ENCODE data around the gene BBS10.

Gene BBS10

GRCh38 chr12:76316468-76316867 is 31.7 kb downstream of the BBS10 start:
- H3K4me3 ChIP-seq (ENCODE audit: control insufficient read depth, low read depth, low read length): no peak overlapping the region
- no peak for TF ChIP-seq CTCF (conservative IDR thresholded peaks at IDR 0.05; ENCODE audit: control insufficient read depth, insufficient read depth, low read depth, low read length)
- no peak for DNase-seq (ENCODE audit: low read depth)

- no peak for DNase-seq (ENCODE audit: low read depth)
- H3K4me3 ChIP-seq (ENCODE audit: control insufficient read depth, low read depth, low read length): no peak overlapping the region
- no peak for TF ChIP-seq CTCF (conservative IDR thresholded peaks at IDR 0.05; ENCODE audit: control insufficient read depth, insufficient read depth, low read depth, low read length)
Observed at GRCh38 chr12:76313299-76313698, 34.9 kb downstream of the BBS10 start.

- no peak for TF ChIP-seq CTCF (conservative IDR thresholded peaks at IDR 0.05; ENCODE audit: control insufficient read depth, insufficient read depth, low read depth, low read length)
- peak; percentile 17 for DNase-seq (ENCODE audit: low read depth)
- H3K4me3 ChIP-seq (ENCODE audit: control insufficient read depth, low read depth, low read length): no peak overlapping the region
Observed at GRCh38 chr12:76312315-76312714, 35.9 kb downstream of the BBS10 start.

- DNase-seq (ENCODE audit: low read depth): peak; percentile 73
- no peak for TF ChIP-seq CTCF (conservative IDR thresholded peaks at IDR 0.05; ENCODE audit: control insufficient read depth, insufficient read depth, low read depth, low read length)
- no peak overlapping the region for H3K4me3 ChIP-seq (ENCODE audit: control insufficient read depth, low read depth, low read length)
Observed at GRCh38 chr12:76311796-76312195, 36.4 kb downstream of the BBS10 start.

- DNase-seq (ENCODE audit: low read depth): peak; percentile 47
- TF ChIP-seq CTCF (conservative IDR thresholded peaks at IDR 0.05; ENCODE audit: control insufficient read depth, insufficient read depth, low read depth, low read length): no peak
- no peak overlapping the region for H3K4me3 ChIP-seq (ENCODE audit: control insufficient read depth, low read depth, low read length)
Observed at GRCh38 chr12:76310110-76310509, 38.1 kb downstream of the BBS10 start.

GRCh38 chr12:76308866-76309265 is 39.3 kb downstream of the BBS10 start:
- H3K4me3 ChIP-seq (ENCODE audit: control insufficient read depth, low read depth, low read length): no peak overlapping the region
- no peak for DNase-seq (ENCODE audit: low read depth)
- TF ChIP-seq CTCF (conservative IDR thresholded peaks at IDR 0.05; ENCODE audit: control insufficient read depth, insufficient read depth, low read depth, low read length): no peak

GRCh38 chr12:76307083-76307482 is 41.1 kb downstream of the BBS10 start:
- H3K4me3 ChIP-seq (ENCODE audit: control insufficient read depth, low read depth, low read length): no peak overlapping the region
- no peak for TF ChIP-seq CTCF (conservative IDR thresholded peaks at IDR 0.05; ENCODE audit: control insufficient read depth, insufficient read depth, low read depth, low read length)
- DNase-seq (ENCODE audit: low read depth): no peak
